GM21360 (cell line): ENCODE measurements around the gene CA10.

Experiments
- ATAC-seq: cut with Tn5 transposase; IDR thresholded peaks from one replicate; pipeline ENCODE4 v1.9.1; 2021; ENCODE audit warnings: mild to moderate bottlenecking, moderate library complexity; ENCODE audit not compliant: unreplicated experiment

The CA10 gene

GRCh38 chr17:52158450-52159042, at the start of gene CA10:
Gene CA10 (minus strand): TSS chr17:52158714.
- ATAC-seq, result no peak

- ATAC-seq, result no peak
Measured at GRCh38 chr17:52207796-52208195, 49.3 kb upstream of the CA10 start.

- no peak for ATAC-seq
Measured at GRCh38 chr17:52202520-52203080, 44.1 kb upstream of the CA10 start.

GRCh38 chr17:52201767-52202519, 43.4 kb upstream of the CA10 start:
- ATAC-seq, result no peak

GRCh38 chr17:52191491-52191890, 33.0 kb upstream of the CA10 start:
- ATAC-seq, result no peak

DNA sequence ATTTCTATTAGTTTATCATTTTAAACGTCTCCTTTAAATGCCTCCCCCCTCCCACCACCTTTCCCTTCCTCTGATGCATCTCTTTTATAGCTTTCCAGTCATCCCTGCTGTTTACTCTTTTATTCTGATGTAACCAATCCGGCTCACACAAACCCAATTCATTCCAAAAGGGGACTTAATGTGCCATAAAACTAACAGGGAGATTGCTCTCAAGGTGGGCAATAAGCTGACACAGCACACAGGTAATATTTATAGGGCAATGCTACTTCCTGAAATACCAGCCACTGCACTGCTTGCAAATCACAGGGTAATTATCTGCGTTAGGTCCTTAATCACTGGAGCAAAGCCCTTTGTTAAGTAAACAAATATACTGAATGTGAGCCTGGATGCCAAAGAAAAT, 23.3 kb upstream of the CA10 start:
- no peak for ATAC-seq

DNA sequence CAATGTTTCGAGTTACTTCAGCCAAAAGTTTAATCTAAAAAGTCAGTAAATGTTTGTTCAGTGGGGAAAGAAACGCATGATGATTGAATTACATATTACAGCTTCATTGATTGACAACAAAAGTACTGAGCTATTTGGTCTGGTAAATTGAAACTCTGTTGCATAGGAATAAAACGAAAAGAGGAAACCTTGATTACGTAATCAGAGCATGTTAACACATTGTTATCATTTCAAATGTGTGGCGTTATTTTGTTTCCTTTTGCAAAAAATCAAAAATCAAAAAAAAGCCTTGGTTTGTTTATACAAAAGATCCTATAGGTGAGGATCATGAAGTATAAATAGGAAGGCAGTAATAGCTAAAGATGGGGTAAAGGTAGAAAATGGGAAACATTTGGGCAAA, 19.5 kb upstream of the CA10 start:
- no peak for ATAC-seq

DNA sequence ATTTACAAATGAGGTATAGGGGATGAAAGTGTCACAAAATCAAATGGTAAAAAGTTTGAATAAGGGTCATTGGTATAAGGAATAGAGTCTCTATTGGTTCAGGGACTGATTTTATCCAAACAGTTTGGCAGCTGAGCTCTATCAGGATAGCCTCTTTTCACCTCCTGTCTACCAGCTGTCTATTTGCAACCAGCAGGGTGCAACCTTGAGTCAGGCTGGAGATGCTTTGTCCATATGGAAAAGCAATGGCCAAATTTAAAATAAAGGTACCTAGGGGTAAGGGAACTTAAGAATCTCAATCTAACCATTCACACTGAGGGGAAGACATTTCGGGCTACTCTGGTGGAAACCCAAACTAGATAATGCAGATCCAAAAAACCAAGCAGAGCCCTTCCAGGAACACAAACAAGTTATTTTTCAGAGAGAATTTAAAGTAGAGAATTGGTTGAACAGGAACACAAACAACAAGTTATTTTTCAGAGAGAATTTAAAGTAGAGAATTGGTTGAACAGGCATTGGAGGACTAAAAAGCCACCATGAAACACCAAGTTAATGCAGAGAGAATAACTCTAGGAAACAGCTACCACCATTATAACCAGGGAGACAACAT, 12.6 kb upstream of the CA10 start:
- no peak for ATAC-seq

DNA sequence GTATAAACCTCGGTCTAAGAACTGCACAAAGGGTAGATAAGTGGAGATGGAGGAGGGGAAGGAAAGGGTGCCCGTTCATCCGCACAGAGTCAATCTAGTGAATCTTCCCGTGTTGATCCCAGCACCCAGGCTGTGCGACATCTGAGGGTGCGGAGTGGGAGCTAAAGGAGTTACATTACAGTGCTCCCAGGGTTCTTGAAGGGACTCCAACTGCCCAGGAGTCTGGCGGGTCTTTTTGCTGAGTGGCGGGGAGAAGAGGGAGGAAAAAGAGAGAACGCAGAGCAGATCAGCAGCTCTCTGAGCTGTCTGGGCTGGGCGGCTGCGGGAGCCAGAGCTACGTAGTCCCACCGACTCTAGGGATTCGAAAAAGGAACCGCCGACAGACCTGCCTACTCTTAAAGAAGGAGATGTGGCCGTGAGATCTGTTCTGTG, 1.6 kb upstream of the CA10 start:
- no peak for ATAC-seq

DNA sequence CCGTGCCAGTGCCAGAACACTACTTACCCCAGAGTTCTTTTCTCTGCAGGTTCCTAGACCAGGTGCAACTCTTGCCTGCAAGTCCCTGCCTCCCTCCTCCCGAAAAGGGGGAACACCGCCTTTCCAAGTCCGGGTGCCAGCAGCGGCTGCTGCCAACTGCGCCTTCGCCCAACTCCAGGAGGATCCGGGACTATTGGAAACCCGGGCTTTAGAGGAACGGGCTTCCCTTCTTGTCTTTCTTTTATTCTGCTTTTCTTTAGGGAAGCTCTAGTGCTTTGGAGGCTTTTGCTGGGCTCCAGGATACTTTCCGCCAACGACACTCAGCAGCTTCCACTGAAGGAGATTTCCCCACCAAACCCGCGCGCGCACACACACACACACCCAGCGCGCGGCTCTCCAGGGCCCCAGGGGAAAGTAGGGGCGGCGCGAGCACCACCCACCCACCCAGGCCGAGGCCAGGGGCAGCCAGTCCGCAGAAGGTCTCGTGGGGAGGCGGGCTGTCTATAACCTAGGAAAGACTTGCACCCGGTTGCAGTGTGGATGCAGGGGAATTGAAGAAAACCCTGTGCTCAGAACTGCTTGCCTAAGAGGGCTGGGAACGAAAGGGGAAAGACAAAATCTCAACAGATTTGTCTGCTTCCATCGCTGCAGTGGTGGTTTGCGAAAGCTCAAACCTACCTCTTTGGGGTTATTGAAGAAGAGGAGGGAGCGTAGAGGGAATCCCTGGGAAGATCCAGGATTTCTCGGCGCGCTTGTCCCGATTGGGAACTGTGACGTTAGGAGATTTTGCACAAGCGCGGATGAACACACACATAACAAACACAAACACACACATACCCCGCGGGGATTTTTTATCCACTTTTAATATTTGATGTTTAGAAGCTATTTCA, 977 bp upstream of the CA10 start:
- ATAC-seq, result no peak

DNA sequence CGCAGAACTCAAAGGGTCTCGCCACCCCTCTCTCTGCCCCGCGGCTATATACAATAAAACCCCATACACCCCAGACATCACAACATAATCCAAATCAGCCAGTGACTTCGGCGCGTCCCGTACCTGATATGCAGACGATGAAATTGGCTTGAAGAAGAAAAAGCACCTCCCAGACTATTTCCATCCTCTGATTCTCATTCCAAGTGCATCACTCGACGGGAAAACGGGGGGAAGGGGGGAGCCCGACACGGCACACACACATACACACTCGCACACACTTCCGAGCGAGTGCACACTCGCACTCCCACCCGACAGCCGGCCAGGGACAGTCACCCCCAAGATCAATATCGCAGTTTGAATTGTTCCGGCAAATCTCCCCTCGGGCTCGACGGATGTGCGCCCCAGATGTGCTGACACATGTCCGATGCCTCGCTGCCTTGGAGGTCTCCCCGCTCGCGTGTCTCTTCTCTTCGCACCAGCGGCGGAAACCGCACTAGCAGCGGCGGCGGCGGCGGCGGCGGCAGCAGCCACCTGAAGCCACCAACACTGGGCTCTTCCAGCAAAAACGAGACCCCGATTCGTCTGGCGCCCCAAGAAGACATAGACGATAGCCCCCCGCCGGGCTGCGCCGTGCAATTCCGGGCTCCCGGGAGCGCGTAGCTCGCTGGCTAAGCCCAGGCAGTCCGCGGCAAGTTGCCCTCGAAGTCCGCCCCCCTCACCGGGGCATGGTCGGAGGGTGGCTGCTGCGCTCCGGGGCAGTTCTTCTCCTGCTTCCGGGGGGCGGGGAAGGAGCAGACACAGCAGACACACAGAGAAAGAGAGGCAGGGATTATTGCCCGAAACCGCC, 688 bp downstream of the CA10 start:
- no peak for ATAC-seq

DNA sequence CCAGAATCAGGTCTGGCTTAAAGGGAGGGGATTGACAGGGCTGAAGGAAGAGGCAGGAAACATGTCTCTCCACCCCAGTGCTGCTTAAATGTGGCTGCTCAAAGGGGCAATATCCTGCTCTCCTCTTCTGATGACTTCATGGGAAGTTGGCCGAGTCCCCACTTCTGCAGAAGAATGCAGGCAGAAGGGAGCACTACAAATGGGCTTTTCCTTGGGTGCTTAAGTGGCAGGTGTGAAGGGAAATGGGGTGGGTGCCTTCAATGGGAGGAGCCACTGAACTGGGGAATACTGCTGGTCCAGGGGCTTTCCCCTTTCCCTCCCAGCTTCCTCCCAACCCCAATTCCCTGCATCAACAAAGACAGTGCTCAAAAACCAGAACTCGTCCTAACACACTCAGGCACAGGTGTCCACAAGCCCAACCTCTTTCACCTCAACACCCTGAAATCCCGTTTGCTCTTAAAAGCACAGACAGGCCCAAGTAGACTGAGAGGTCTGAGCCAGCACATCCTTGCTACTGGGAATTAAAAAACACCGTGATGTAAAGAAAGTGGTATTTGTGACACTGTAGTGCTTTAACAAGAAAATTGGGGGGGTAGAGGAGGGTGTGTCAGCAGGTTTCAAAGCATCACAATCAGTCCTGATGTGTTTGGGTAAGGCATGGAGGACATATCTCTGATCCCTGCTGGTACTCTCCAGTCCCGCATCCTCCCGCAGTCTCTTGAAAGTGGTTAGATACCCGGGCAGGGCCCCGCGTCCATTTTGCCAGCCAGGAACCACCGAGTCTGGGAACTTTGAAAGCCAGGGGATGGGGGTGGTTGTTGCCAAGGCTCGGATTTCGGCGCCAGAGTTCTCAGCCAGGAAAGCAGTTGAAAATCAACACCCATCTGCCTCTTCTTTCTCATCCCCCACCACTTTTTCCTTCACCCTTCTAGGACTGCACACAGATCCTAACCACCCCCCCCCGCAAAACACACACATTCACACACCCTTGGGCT, 1.6 kb downstream of the CA10 start:
- ATAC-seq, result no peak

GRCh38 chr17:52155301-52155700, 3.2 kb downstream of the CA10 start:
- no peak for ATAC-seq

- no peak for ATAC-seq
Measured at GRCh38 chr17:52154466-52154865, 4.0 kb downstream of the CA10 start.

GRCh38 chr17:52150935-52151334, 7.6 kb downstream of the CA10 start:
- no peak for ATAC-seq

DNA sequence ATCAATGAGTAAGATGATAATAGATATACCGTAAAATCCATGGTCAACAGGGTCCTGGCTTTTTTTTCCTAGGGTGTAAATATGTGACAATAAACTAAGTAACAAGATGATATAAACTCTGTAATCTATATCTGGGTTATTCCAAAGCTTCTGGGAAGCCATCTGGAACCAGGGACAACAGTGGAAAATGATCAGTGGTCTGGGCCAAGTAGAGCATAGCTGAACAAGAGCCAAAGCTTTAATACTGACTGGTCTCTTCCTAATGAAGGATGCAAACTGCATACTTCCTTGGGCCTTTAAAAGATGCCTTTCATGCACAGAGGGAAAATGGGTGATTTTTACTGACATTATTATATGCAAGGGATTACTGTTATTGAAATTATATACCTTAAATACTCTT, 8.9 kb downstream of the CA10 start:
- ATAC-seq, result no peak

DNA sequence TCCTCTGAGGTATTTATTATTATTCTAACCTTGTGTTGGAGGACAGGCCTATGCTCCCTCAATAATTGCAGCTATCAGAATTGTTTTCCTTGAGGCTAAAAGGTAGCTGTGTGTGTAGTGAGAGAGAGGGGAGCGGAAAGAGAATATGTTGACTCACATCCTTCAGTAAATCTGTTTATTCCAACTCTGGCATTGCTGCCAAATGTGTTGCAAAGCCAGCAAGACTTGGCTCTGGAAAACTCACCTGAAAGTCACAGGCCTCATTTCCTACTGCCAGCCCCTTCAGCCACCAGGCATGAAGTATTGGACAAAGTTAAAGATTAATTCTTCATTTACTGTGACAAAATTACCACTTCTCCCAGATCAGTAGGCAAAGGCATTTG, 9.6 kb downstream of the CA10 start:
- no peak for ATAC-seq

GRCh38 chr17:52148288-52148968, 10.1 kb downstream of the CA10 start:
- ATAC-seq, result no peak
